ENCODE measurements around the gene PDE7B. TPM values are rescaled to one million over a fixed set of nuclear protein-coding genes. Genes with fewer than 3 reads are reported as not detected.
A peak's percentile ranks its signal among the peaks of the same experiment; 100 is the strongest.

The PDE7B gene
- total and polyA plus RNA-seq, 9 of the 15 experiments (the other 6 are each of a cell fraction or from before 2014, with no cell fraction given) = 0.01 TPM; not detected in 8

DNA sequence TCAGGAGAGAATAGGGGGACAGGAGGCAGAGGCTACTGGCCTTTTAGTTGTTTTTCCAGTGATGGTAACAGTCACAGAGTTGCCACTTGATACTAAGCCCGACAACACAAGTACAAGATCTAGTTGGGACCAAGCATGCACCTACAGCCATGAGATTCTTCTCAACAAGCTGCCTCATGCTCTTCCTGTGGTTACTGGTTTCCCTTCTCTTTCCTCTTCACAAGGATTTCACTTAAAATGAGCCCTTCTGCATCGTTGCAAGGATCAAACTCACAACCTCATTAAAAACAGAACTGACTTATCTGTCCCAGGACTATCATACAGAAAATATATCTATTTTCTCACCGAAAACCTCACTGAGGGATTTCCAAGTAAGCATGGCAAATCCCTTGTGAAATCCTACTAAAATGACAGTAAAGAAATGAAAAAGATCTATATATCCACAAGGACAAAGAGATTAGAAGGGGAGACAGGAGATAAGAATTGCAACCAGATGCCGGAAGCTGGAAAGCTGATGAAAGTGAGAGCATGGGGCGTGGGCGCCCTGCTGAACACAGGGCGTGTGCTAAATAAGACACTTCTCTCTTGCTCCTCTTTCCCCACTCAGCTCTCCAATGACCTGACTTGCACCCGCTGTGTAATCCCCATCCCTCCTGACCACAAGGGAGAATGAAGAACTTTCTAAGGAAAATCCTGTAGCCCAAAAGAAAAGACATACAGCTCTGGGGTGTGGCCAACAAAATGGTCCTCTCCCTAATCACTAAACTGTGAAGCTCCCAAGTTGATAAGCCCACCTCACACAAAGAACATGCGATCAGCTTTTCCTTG lies 385.2 kb downstream of the PDE7B start (continued):
- TF ChIP-seq, protein P1, sequence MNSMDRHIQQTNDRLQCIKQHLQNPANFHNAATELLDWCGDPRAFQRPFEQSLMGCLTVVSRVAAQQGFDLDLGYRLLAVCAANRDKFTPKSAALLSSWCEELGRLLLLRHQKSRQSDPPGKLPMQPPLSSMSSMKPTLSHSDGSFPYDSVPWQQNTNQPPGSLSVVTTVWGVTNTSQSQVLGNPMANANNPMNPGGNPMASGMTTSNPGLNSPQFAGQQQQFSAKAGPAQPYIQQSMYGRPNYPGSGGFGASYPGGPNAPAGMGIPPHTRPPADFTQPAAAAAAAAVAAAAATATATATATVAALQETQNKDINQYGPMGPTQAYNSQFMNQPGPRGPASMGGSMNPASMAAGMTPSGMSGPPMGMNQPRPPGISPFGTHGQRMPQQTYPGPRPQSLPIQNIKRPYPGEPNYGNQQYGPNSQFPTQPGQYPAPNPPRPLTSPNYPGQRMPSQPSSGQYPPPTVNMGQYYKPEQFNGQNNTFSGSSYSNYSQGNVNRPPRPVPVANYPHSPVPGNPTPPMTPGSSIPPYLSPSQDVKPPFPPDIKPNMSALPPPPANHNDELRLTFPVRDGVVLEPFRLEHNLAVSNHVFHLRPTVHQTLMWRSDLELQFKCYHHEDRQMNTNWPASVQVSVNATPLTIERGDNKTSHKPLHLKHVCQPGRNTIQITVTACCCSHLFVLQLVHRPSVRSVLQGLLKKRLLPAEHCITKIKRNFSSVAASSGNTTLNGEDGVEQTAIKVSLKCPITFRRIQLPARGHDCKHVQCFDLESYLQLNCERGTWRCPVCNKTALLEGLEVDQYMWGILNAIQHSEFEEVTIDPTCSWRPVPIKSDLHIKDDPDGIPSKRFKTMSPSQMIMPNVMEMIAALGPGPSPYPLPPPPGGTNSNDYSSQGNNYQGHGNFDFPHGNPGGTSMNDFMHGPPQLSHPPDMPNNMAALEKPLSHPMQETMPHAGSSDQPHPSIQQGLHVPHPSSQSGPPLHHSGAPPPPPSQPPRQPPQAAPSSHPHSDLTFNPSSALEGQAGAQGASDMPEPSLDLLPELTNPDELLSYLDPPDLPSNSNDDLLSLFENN (IDR thresholded peaks at IDR 0.05; ENCODE audit: low read depth in 2 of 2, low read length in 2 of 2) = peak in 1 of 2 experiments; percentile 81; a peak in 2 of 4 replicates
- 0 out of 2 replicates have a peak, but pooled peaks have one; percentile 38 for TF ChIP-seq KAT7 (CRISPR knock-in tag; IDR thresholded peaks at IDR 0.05; ENCODE audit: borderline replicate concordance)
- no peak for TF ChIP-seq ZNF274 (IDR thresholded peaks at IDR 0.05; ENCODE audit: borderline replicate concordance, low read depth, low read length)
- TF ChIP-seq, protein P2, sequence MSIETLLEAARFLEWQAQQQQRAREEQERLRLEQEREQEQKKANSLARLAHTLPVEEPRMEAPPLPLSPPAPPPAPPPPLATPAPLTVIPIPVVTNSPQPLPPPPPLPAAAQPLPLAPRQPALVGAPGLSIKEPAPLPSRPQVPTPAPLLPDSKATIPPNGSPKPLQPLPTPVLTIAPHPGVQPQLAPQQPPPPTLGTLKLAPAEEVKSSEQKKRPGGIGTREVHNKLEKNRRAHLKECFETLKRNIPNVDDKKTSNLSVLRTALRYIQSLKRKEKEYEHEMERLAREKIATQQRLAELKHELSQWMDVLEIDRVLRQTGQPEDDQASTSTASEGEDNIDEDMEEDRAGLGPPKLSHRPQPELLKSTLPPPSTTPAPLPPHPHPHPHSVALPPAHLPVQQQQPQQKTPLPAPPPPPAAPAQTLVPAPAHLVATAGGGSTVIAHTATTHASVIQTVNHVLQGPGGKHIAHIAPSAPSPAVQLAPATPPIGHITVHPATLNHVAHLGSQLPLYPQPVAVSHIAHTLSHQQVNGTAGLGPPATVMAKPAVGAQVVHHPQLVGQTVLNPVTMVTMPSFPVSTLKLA (conservative IDR thresholded peaks at IDR 0.05) = peak; percentile 74 to 82
- no peak for TF ChIP-seq GTF2A2 (tag; IDR thresholded peaks at IDR 0.05)
- no peak for TF ChIP-seq PHF21A (IDR thresholded peaks at IDR 0.05; ENCODE audit: borderline replicate concordance, low read depth)
- TF ChIP-seq ZNF785 (CRISPR knock-in tag; IDR thresholded peaks at IDR 0.05) = no peak
- no peak for TF ChIP-seq GTF2F1 (IDR thresholded peaks at IDR 0.05; ENCODE audit: low read depth, low read length)
- TF ChIP-seq, protein P3, sequence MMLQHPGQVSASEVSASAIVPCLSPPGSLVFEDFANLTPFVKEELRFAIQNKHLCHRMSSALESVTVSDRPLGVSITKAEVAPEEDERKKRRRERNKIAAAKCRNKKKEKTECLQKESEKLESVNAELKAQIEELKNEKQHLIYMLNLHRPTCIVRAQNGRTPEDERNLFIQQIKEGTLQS (IDR thresholded peaks at IDR 0.05) = peak; percentile 76; the same call in 1 of the 2 replicates
- TF ChIP-seq, protein P3 (CRISPR knock-in tag; conservative IDR thresholded peaks at IDR 0.05) = no peak
- no peak for TF ChIP-seq ZKSCAN3 (CRISPR knock-in tag; IDR thresholded peaks at IDR 0.05)
- TF ChIP-seq BRD9 (IDR thresholded peaks at IDR 0.05; ENCODE audit: low read depth, partially characterized antibody) = peak; percentile 45
- TF ChIP-seq IFI16 (CRISPR knock-in tag; IDR thresholded peaks at IDR 0.05) = no peak
- TF ChIP-seq, protein P4, sequence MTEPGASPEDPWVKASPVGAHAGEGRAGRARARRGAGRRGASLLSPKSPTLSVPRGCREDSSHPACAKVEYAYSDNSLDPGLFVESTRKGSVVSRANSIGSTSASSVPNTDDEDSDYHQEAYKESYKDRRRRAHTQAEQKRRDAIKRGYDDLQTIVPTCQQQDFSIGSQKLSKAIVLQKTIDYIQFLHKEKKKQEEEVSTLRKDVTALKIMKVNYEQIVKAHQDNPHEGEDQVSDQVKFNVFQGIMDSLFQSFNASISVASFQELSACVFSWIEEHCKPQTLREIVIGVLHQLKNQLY (CRISPR knock-in tag; conservative IDR thresholded peaks at IDR 0.05) = no peak
- TF ChIP-seq, protein P5, sequence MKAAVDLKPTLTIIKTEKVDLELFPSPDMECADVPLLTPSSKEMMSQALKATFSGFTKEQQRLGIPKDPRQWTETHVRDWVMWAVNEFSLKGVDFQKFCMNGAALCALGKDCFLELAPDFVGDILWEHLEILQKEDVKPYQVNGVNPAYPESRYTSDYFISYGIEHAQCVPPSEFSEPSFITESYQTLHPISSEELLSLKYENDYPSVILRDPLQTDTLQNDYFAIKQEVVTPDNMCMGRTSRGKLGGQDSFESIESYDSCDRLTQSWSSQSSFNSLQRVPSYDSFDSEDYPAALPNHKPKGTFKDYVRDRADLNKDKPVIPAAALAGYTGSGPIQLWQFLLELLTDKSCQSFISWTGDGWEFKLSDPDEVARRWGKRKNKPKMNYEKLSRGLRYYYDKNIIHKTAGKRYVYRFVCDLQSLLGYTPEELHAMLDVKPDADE (conservative IDR thresholded peaks at IDR 0.05; ENCODE audit: control insufficient read depth, low read depth, low read length) = no peak
- 0 out of 2 replicates have a peak, but pooled peaks have one; percentile 36 for TF ChIP-seq MBD2 (IDR thresholded peaks at IDR 0.05; ENCODE audit: borderline replicate concordance, low read depth)
- no peak for TF ChIP-seq TGIF2 (CRISPR knock-in tag; IDR thresholded peaks at IDR 0.05)
- TF ChIP-seq SMARCA5 (IDR thresholded peaks at IDR 0.05) = no peak
